SK-N-SH (cell line): ENCODE measurements around the gene SAMD8. TPM values are rescaled to one million over a fixed set of nuclear protein-coding genes. Genes with fewer than 3 reads are reported as not detected.

ENCODE experiments used
- CTCF ChIA-PET: fragments of 300-600, 350-600 bp; formaldehyde crosslinking; extraction: SDS; loops from one replicate; lab custom pipeline; 2021; lab: Yijun Ruan, JAX
- POLR2A ChIA-PET: fragments of 350-600 bp; sonication (Branson Sonifier 250); formaldehyde crosslinking; extraction: SDS; loops from one replicate; lab custom pipeline; 2020; ENCODE audit warnings: antibody characterized with exemption, inconsistent platforms; lab: Yijun Ruan, JAX
- DNase-seq: peaks from one replicate; pipeline ENCODE4 v3.0.0; 2012
- H2AFZ ChIP-seq: fragments of 200-600 bp; sonication (generic); 2 replicates; pipeline ENCODE4 v1.8.1; 2016; ENCODE audit warnings: antibody characterized with exemption, mild to moderate bottlenecking, low read depth
- H3F3A ChIP-seq: fragments of 200-600 bp; sonication (generic); replicated peaks from 2 replicates; pipeline ENCODE3; 2016; ENCODE audit warnings: antibody characterized with exemption, mild to moderate bottlenecking; ENCODE audit not compliant: insufficient read depth
- H3K27ac ChIP-seq, 2 experiments: fragments of 200-500 bp in 1 of 2; fragments of 200-600 bp in 1 of 2; sonication (Bioruptor generic) in 1 of 2; sonication (generic), shearing (Covaris generic) in 1 of 2; 2 replicates each; pipeline versions ENCODE4 v1.5.1 to v1.6.1; 2014 to 2016; ENCODE audit warnings: low read depth in 2 of 2, inconsistent platforms in 1 of 2, low read length in 1 of 2, mild to moderate bottlenecking in 1 of 2, mixed read lengths in 1 of 2
- H3K27me3 ChIP-seq: fragments of 200-600 bp; sonication (generic), shearing (Covaris generic); 2 replicates; pipeline ENCODE4 v1.6.1; 2016; ENCODE audit warnings: mixed run types; ENCODE audit not compliant: insufficient read depth
- H3K36me3 ChIP-seq, 2 experiments: fragments of 200-500 bp in 1 of 2; fragments of 200-600 bp in 1 of 2; sonication (Bioruptor generic) in 1 of 2; sonication (generic) in 1 of 2; replicated peaks in 1 of 2; 2 replicates each; pipeline versions ENCODE3 to v1.5.1; 2014 to 2016; ENCODE audit warnings: low read length in 1 of 2, mild to moderate bottlenecking in 1 of 2; ENCODE audit not compliant: insufficient read depth in 2 of 2, control insufficient read depth in 1 of 2
- H3K4me1 ChIP-seq, 2 experiments: fragments of 200-500 bp in 1 of 2; fragments of 200-600 bp in 1 of 2; sonication (Bioruptor generic) in 1 of 2; sonication (generic), shearing (Covaris generic) in 1 of 2; 2 replicates each; pipeline versions ENCODE4 v1.5.1 to v1.6.1; 2014 to 2016; ENCODE audit warnings: low read depth in 1 of 2, low read length in 1 of 2, mixed run types in 1 of 2; ENCODE audit not compliant: insufficient read depth in 2 of 2, control insufficient read depth in 1 of 2
- H3K4me2 ChIP-seq: fragments of 200-600 bp; sonication (generic), shearing (Covaris generic); 2 replicates; pipeline ENCODE4 v1.6.1; 2017; ENCODE audit warnings: mixed run types
- H3K4me3 ChIP-seq, 2 experiments: fragments of 200-500 bp in 1 of 2; fragments of 200-600 bp in 1 of 2; sonication (Bioruptor generic) in 1 of 2; sonication (generic), shearing (Covaris generic) in 1 of 2; 2 replicates each; pipeline versions ENCODE4 v1.5.1 to v1.8.1; 2014 to 2016; ENCODE audit warnings: low read depth in 2 of 2, inconsistent platforms in 1 of 2, low read length in 1 of 2, mild to moderate bottlenecking in 1 of 2, mixed read lengths in 1 of 2, moderate library complexity in 1 of 2
- H3K79me2 ChIP-seq: fragments of 200-600 bp; sonication (generic); 2 replicates; pipeline ENCODE4 v1.8.1; 2017; ENCODE audit warnings: mild to moderate bottlenecking; ENCODE audit not compliant: insufficient read depth
- H3K9ac ChIP-seq: fragments of 200-600 bp; sonication (generic); 2 replicates; pipeline ENCODE4 v1.6.1; 2017; ENCODE audit warnings: mixed run types
- H3K9me2 ChIP-seq: fragments of 200-600 bp; sonication (generic); 2 replicates; pipeline ENCODE4 v1.6.1; 2017; ENCODE audit warnings: mixed run types
- H3K9me3 ChIP-seq: fragments of 200-600 bp; sonication (generic); 2 replicates; pipeline ENCODE4 v1.6.1; 2017; ENCODE audit warnings: mixed run types, mild to moderate bottlenecking, moderate library complexity
- H4K20me1 ChIP-seq: fragments of 200-600 bp; sonication (generic); 2 replicates; pipeline ENCODE4 v1.6.1; 2017; ENCODE audit warnings: mild to moderate bottlenecking, mixed run types; ENCODE audit not compliant: insufficient read depth
- CHD2 ChIP-seq: fragments of 150-350 bp; IDR thresholded peaks from 2 replicates; pipeline ENCODE4 v1.6.1; 2018; ENCODE audit warnings: low read length; ENCODE audit not compliant: partially characterized antibody
- ELF1 ChIP-seq: IDR thresholded peaks from 2 replicates; pipeline ENCODE4 v1.4.0; 2012
- FOSL2 ChIP-seq: IDR thresholded peaks from 2 replicates; pipeline ENCODE4 v1.4.0; 2012; ENCODE audit warnings: low read depth, mild to moderate bottlenecking, moderate library complexity, borderline replicate concordance
- FOXJ3 ChIP-seq: sonication (generic); formaldehyde crosslinking; IDR thresholded peaks from 2 replicates; pipeline ENCODE4 v1.5.1; 2020; ENCODE audit warnings: mild to moderate bottlenecking, missing genetic modification reagents
- FOXM1 ChIP-seq: IDR thresholded peaks from 2 replicates; pipeline ENCODE4 v1.4.0; 2012; ENCODE audit warnings: low read depth, mild to moderate bottlenecking
- GABPA ChIP-seq: IDR thresholded peaks from 2 replicates; pipeline ENCODE4 v1.4.0; 2012; ENCODE audit warnings: low read depth, mild to moderate bottlenecking
- GATA2 ChIP-seq: sonication (generic); formaldehyde crosslinking; IDR thresholded peaks from 2 replicates; pipeline ENCODE4 v1.5.0; 2020; ENCODE audit warnings: mild to moderate bottlenecking, missing genetic modification reagents
- JUND ChIP-seq: IDR thresholded peaks from 2 replicates; pipeline ENCODE4 v1.4.0; 2012
- MEF2A ChIP-seq: IDR thresholded peaks from 2 replicates; pipeline ENCODE4 v1.4.0; 2012; ENCODE audit warnings: low read depth, borderline replicate concordance
- MXI1 ChIP-seq: IDR thresholded peaks from 2 replicates; pipeline ENCODE4 v1.6.1; 2012; ENCODE audit warnings: mild to moderate bottlenecking, low read depth, low read length, improper control_type of control experiment
- NRF1 ChIP-seq: IDR thresholded peaks from 2 replicates; pipeline ENCODE4 v1.6.1; 2012; ENCODE audit warnings: low read depth, mild to moderate bottlenecking, low read length
- RAD21 ChIP-seq: IDR thresholded peaks from 2 replicates; pipeline ENCODE4 v1.6.1; 2012; ENCODE audit warnings: mild to moderate bottlenecking, low read length
- RFX5 ChIP-seq: IDR thresholded peaks from 2 replicates; pipeline ENCODE4 v1.6.1; 2012; ENCODE audit warnings: mild to moderate bottlenecking, improper control_type of control experiment, low read length
- RXRA ChIP-seq: IDR thresholded peaks from 2 replicates; pipeline ENCODE4 v1.4.0; 2012; ENCODE audit warnings: low read depth, mild to moderate bottlenecking, borderline replicate concordance
- SIN3A ChIP-seq: IDR thresholded peaks from 2 replicates; pipeline ENCODE4 v1.6.1; 2012; ENCODE audit warnings: low read depth, mild to moderate bottlenecking, low read length, moderate library complexity, borderline replicate concordance
- TAF1 ChIP-seq: IDR thresholded peaks from 2 replicates; pipeline ENCODE4 v1.6.1; 2012; ENCODE audit warnings: low read depth, mild to moderate bottlenecking, low read length, moderate library complexity, borderline replicate concordance
- TCF12 ChIP-seq: IDR thresholded peaks from 2 replicates; pipeline ENCODE4 v1.4.0; 2012
- YY1 ChIP-seq: IDR thresholded peaks from 2 replicates; pipeline ENCODE4 v1.4.0; 2012; ENCODE audit warnings: low read depth, mild to moderate bottlenecking
- WGBS: methylation state at CpG from one replicate; pipeline ENCODE4 v1.1.6; 2017; ENCODE audit warnings: low lambda C conversion rate; 5-methylcytosine and 5-hydroxymethylcytosine counted together
- polyA plus RNA-seq, 3 experiments: library from polyadenylated mRNA; depleted of rRNA; stranded (reverse); fragments of >200 nt; gene quantifications; 2 replicates each; pipeline ENCODE4 v1.2.3, GENCODE V29; 2012
- TF ChIP-seq, protein P1 (sequence below): fragments of 200-600 bp; sonication (generic); IDR thresholded peaks from 2 replicates; pipeline ENCODE4 v1.6.1; 2017; ENCODE audit warnings: antibody characterized with exemption, mild to moderate bottlenecking, moderate library complexity
- TF ChIP-seq, protein P2 (sequence below): IDR thresholded peaks from 2 replicates; pipeline ENCODE4; 2012
- TF ChIP-seq, protein P3 (sequence below): fragments of 150-350 bp; IDR thresholded peaks from 2 replicates; pipeline ENCODE4 v1.6.1; 2016; ENCODE audit warnings: mild to moderate bottlenecking, low read depth, low read length
- TF ChIP-seq, protein P4 (sequence below): IDR thresholded peaks from 2 replicates; pipeline ENCODE4 v1.4.0; 2012; ENCODE audit warnings: low read depth

Gene SAMD8
- polyA plus RNA-seq, 1 of the 3 experiments (the other 2 are of a cell fraction): 9.7 TPM

DNA sequence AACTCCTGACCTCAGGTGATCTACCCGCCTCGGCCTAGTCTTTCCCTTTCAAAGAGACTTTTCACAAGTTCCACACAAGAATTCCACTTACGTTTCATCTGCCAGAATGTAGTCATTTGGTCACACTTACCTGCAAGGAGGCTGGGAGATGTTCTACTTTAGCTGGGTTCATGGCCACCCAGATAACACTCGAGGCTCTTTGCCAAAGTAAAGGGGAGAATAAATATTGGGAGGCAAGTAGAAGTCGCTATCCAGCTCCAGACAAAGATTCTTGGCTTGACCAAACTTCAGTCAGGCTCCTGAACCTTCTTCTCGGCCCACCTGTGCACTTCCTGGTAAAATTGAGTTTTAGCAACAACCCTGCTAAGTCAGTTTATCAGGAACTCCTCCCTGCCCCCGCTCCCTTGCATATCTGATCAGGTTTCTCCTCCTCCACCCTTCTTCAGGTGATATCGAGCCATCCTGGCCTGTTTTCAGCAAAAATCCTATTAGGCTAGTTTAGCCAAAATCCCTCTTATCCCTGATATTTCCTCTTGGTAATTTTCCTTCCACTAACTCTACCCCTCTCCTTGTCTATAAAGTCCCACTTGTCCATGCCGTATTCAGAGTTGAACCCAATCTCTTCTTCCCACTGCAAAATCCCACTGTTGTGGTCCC, 25.1 kb upstream of the SAMD8 start:
- H3K36me3 ChIP-seq: no peaks in the 10 kb centered on the region
- DNase-seq: no peak
- H3K9me3 ChIP-seq: no peaks in the 10 kb centered on the region
- H3K27me3 ChIP-seq: no peaks in the 10 kb centered on the region
- H2AFZ ChIP-seq: no peak overlapping the region
- no peak for TF ChIP-seq CHD2
- TF ChIP-seq, protein P1, sequence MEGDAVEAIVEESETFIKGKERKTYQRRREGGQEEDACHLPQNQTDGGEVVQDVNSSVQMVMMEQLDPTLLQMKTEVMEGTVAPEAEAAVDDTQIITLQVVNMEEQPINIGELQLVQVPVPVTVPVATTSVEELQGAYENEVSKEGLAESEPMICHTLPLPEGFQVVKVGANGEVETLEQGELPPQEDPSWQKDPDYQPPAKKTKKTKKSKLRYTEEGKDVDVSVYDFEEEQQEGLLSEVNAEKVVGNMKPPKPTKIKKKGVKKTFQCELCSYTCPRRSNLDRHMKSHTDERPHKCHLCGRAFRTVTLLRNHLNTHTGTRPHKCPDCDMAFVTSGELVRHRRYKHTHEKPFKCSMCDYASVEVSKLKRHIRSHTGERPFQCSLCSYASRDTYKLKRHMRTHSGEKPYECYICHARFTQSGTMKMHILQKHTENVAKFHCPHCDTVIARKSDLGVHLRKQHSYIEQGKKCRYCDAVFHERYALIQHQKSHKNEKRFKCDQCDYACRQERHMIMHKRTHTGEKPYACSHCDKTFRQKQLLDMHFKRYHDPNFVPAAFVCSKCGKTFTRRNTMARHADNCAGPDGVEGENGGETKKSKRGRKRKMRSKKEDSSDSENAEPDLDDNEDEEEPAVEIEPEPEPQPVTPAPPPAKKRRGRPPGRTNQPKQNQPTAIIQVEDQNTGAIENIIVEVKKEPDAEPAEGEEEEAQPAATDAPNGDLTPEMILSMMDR: no peak
- TF ChIP-seq, protein P2, sequence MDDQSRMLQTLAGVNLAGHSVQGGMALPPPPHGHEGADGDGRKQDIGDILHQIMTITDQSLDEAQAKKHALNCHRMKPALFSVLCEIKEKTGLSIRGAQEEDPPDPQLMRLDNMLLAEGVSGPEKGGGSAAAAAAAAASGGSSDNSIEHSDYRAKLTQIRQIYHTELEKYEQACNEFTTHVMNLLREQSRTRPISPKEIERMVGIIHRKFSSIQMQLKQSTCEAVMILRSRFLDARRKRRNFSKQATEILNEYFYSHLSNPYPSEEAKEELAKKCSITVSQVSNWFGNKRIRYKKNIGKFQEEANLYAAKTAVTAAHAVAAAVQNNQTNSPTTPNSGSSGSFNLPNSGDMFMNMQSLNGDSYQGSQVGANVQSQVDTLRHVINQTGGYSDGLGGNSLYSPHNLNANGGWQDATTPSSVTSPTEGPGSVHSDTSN: no peak
- no peak for TF ChIP-seq RXRA
- no peak for TF ChIP-seq MEF2A
- no peak for TF ChIP-seq TAF1
- TF ChIP-seq FOXJ3 (CRISPR knock-in tag): no peak
- TF ChIP-seq SIN3A: no peak
- no peak for TF ChIP-seq RFX5
- TF ChIP-seq MXI1: no peak
- no peak for TF ChIP-seq GABPA
- TF ChIP-seq TCF12: no peak
- H3K4me3 ChIP-seq: no peak overlapping the region
- peaks cover 0 to 9% of the 10 kb centered on the region in 2 experiments; a peak in 1 of 4 replicates for H3K4me1 ChIP-seq
- CTCF ChIA-PET: interaction anchor here (1.0 to 1.4 kb wide), 2 partner anchors 14 to 28 kb away, joined by 3 to 4 read pairs; no protein-coding TSS in a partner anchor
- no peak overlapping the region for H3K27ac ChIP-seq
- no peak overlapping the region for H3K9ac ChIP-seq
- H4K20me1 ChIP-seq: no peaks in the 10 kb centered on the region
- no peaks in the 10 kb centered on the region for H3F3A ChIP-seq
- H3K4me2 ChIP-seq: no peak overlapping the region
- WGBS: 84% methylated on average over 7 of the region's 9 CpGs
- H3K79me2 ChIP-seq: no peaks in the 10 kb centered on the region
- H3K9me2 ChIP-seq: no peaks in the 10 kb centered on the region
- POLR2A ChIA-PET: no interaction called here

DNA sequence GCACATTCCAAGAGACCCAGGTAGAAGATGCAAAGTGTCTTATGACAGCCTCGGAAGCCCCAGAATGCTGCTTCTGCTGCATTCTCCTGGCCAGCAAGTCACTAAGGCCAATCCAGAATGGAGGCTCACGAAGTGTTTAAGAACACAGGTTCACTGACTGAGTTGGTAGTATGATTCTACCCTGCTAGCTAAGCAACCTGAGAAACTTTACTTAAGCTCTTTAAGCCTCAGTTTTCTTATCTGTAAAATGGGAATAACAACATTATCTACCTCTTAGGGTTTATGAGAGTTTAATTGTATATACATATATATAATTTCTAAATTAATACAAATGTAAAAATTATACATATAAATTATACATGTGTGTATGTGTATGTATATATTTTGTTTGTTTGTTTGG, 22.8 kb upstream of the SAMD8 start:
- TF ChIP-seq NRF1: no peak
- TF ChIP-seq FOSL2: no peak
- TF ChIP-seq, protein P3, sequence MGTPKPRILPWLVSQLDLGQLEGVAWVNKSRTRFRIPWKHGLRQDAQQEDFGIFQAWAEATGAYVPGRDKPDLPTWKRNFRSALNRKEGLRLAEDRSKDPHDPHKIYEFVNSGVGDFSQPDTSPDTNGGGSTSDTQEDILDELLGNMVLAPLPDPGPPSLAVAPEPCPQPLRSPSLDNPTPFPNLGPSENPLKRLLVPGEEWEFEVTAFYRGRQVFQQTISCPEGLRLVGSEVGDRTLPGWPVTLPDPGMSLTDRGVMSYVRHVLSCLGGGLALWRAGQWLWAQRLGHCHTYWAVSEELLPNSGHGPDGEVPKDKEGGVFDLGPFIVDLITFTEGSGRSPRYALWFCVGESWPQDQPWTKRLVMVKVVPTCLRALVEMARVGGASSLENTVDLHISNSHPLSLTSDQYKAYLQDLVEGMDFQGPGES: no peak
- no peak for TF ChIP-seq JUND
- no peak for TF ChIP-seq YY1
- no peak for TF ChIP-seq FOXM1
- TF ChIP-seq, protein P1: no peak
- no peak for TF ChIP-seq GATA2
- no peak for TF ChIP-seq TAF1
- TF ChIP-seq, protein P4, sequence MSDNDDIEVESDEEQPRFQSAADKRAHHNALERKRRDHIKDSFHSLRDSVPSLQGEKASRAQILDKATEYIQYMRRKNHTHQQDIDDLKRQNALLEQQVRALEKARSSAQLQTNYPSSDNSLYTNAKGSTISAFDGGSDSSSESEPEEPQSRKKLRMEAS: no peak
- no peak for TF ChIP-seq FOXJ3 (CRISPR knock-in tag)
- no peak for TF ChIP-seq ELF1
- TF ChIP-seq RAD21: no peak
- no peak for TF ChIP-seq RXRA
- H3K79me2 ChIP-seq: no peaks in the 10 kb centered on the region
- CTCF ChIA-PET: no interaction called here
- peaks cover 0 to 9% of the 10 kb centered on the region in 2 experiments; a peak in 1 of 4 replicates for H3K4me1 ChIP-seq
- H3K27ac ChIP-seq: no peak overlapping the region
- no peak overlapping the region for H3K4me2 ChIP-seq
- no peak for DNase-seq
- no peaks in the 10 kb centered on the region for H3K9me3 ChIP-seq
- H3K9ac ChIP-seq: no peak overlapping the region
- POLR2A ChIA-PET: no interaction called here
- no peaks in the 10 kb centered on the region for H3F3A ChIP-seq
- H3K27me3 ChIP-seq: no peaks in the 10 kb centered on the region
- H3K9me2 ChIP-seq: no peaks in the 10 kb centered on the region
- 73% methylated on average over 2 of the region's 2 CpGs for WGBS
- H3K36me3 ChIP-seq: no peaks in the 10 kb centered on the region
- no peak overlapping the region for H2AFZ ChIP-seq
- no peaks in the 10 kb centered on the region for H4K20me1 ChIP-seq
- no peak overlapping the region for H3K4me3 ChIP-seq
